Activated CD4-positive, CD25-positive, alpha-beta regulatory T cell treated with anti-CD3 and anti-CD28 coated beads, Interleukin-2, amount 50 U/mL, for 16 hours (primary cell): ENCODE measurements around the gene GJA4.
A peak's percentile ranks its signal among the peaks of the same experiment; 100 is the strongest.
"Not testable (repeated sequence)": the region's sequence is repeated elsewhere in the genome, so short reads cannot be mapped to it uniquely, and the experiment has no call there.

ENCODE experiments used
- DNase-seq: peaks from one replicate; pipeline ENCODE4 v3.0.0-alpha.2; 2020; ENCODE audit warnings: low read depth, low spot score

The GJA4 gene

DNA sequence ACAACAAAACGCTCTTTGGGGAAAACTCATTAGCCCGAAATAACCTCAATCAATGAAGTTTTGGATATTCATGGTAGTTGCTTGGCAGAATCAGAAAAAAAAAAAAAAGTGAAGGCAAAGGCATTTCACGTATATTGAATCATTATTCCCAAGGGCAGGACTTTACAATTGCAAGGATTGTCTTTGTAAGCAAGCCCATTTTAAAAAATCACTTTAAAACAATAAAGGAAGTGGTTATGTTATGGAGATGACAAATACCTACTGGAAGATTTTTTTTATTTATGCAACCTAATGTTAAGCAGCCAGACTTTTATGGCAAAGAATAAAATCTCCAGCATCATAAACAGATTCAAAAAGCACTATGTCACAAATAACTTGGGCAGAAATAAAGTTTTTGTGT is 23.9 kb upstream of the GJA4 start:
- no peak for DNase-seq

DNA sequence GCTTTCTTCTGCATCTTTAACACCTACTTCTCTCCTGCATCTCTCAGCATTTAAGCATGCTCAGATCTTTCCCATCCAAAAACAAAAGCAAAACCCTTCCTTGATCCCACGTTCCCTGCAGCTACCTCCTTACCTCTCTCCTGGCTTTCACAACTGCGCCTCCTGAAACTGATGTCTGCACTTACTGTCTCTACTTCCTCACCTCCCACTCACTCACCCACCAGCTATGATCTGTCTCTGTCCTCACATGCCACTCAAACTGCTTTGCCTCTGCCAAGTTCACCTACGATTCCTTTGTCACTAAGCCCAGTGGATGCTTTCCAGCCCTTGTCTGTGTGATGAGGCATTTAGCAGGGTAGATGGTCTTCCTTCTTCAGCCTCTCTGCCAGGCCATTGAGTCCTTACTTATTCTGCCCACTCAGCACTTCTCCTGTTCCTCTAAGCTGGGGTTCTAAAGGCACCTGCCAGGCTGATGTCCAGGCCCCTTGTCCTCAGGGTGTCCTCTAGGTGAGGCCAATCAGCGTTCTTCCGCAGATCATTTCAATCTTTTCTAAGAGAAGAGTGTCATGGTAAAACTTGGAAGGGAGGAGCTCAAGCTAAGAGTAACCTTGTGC is 21.8 kb upstream of the GJA4 start:
- no peak for DNase-seq

DNA sequence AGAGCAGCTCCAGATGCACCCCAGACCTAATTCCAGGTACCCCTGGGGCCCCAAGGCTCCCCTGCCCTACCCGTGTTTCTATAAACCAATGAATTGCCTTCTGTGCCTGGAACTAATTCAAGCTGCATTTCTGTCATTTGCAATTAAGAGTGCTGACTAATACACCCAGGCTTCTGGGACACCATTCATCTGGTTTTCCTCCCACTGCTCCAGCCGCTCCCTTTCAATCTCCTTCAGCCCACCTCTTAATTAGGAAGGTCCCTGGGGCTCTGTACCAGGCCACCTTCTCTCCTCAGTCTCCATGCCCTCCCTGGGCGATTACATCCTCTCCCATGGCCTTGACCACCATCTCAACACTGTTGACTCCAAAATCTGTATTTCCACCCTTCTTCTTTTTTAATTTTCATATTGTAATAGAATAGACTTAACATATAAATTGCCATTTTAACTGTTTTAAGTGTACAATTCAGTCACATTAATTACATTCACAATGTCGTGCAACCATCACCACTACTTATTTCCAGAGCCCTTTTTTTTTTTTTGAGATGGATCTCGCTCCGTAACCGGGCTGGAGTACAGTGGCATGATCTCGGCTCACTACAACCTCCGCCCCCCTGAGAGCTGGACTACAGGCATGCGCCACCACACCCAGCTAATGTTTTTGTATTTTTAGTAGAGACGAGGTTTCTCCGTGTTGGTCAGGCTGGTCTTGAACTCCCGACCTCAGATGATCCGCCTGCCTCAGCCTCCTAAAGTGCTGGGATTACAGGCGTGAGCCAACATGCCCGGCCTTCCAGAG is 21.0 kb upstream of the GJA4 start:
- DNase-seq = no peak

DNA sequence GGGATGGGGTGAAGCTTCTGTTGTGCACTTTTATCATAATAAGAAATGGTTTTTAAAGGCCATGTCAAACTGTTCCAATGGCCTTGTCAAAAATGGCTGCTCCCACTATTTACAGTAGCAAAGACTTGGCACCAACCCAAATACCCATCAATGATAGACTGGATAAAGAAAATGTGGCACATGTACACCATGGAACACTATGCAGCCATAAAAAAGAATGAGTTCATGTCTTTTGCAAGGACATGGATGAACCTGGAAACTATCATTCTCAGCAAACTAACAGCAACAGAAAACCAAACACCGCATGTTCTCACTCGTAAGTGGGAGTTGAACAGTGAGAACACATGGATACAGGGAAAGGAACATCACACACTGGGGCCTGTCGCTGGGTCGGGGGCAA is 19.7 kb upstream of the GJA4 start:
- not testable (repeated sequence) for DNase-seq

DNA sequence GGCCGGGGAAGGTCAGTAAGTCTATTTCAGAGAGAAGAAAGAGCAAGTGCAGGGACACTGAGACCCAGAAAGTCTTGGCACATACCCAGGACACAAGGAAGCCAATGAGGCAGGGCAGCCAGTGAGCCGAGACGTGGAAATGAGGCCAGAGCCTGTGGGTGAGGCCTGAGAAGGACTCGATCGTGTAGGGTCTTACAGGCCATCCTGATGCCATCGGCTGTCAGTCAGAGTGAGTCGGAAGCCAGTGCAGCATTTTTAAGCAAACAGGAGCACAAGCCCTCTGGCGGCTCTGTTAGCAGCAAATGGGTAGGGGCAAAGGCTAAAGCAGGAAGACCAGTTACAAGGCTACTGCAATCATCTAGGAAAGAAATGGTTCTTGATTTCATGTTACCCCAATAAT is 17.8 kb upstream of the GJA4 start:
- DNase-seq = no peak

DNA sequence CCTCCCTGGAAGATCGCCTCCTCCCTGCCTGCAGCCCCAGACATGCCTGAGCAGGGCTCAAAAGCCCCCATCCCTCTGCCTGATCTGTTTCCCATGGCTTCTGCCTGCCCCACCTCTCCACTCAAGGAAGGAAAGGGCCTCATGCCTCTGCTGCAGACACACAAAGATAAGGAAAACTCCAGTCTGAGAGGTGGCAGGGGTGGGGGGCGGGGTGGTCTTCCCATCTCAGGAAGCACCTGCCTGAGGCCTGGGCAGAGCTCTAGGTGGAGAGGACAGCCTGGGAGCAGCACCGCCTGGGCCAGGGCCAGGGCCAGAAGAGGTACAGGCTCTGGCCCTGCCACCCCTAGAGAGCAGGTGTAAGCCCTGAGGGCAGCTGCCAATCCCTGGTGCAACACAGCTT is 15.9 kb upstream of the GJA4 start:
- no peak for DNase-seq

DNA sequence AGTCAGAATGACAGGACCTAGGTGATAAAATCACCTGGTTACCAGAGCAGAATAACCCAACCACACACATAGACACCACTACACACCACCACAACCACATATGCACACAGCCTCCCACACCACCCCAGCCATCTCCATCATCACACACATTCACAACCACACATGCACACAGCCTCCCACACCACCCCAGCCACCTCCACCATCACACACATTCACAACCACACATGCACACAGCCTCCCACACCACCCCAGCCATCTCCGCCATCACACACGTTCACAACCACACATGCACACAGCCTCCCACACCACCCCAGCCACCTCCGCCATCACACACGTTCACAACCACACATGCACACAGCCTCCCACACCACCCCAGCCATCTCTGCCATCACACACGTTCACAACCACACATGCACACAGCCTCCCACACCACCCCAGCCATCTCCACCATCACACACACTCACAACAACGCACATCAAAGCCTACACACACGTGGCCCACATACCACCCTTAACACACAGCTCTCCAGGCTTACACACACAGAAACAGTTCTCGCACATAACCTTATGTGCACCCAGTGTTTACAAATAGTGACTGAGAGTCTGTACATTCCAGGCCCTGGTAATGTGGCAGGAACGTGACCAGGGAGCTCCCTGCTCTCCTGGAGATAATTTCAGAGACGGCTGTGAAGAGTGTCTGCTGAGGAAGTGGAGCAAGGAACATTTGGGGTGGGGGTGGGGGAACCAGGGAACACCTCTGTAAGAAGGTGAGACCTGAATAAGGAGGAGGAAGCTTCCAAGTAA is 15.1 kb upstream of the GJA4 start:
- DNase-seq = no peak

DNA sequence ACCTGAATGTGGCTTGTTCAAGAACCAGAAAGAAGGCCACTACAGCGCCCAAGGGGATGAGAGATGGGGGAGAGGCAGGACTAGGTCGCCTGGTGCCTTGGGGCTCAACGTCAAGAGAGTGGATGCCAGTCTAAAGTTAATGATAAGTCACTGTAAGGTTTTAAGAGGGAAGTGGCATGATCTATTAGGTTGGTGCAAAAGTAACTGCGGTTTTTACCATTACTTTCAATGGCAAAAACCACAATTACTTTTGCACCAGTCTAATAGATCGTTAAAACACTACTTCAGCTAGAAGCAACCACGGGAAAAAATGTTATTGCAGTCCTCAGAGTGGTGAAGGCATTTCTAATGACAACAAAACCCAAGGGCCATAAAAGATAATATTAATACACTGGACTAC is 14.4 kb upstream of the GJA4 start:
- no peak for DNase-seq

DNA sequence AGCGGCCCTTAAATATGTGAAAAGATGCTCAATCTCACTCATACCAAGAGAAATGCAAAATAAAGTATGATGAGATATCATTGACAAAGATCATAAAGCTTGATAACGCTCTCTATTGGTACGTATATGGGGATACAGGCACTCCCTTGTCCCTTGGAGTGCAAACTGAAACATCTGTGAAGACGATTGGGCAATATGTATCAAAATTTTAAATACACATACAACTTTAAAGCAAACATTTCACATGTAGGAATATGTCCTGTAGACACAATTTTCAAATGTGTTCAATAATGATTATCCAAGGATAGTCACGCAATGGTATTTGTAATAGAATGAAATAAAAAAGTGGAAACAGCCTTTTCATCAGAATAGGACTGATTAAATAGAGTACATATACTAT is 13.8 kb upstream of the GJA4 start:
- no peak for DNase-seq

DNA sequence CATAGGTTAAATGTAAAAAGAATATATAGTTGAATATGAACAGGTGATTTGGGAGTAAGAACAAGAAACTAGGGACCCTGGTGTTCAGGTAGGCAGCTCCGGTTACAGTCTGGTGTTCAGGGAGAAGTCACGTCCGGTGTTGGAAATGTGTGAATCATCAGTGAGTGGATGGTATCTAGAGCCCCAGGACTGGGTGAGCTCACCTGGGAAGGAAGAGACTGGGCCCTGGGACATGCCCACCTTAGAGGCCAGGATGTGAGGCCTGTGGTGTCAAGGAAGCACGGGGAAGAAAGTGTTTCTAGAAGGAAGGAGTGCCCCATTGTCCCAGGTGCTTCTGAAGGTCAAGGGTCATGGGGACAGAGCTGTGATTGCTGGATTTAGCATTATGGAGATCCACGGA is 13.3 kb upstream of the GJA4 start:
- DNase-seq = no peak

DNA sequence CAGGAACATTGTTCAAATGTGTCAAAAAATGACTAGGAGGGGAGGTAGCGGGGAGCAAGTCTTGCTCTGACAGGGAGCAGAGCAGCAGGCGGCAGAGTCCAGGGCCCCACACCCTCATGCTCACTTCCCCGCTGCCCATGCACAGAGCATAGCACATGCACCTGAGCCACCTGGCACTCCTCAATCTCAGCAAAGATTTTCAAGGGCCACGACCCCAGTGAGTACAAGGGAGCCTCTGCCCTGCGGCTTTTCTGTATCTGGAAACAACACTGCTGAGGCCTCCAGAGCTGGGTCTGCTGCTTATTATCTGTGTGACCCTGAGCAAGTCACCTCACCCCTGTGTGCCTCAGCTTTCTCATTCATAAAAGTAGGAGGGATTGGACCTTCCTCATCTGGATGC is 12.8 kb upstream of the GJA4 start:
- no peak for DNase-seq

DNA sequence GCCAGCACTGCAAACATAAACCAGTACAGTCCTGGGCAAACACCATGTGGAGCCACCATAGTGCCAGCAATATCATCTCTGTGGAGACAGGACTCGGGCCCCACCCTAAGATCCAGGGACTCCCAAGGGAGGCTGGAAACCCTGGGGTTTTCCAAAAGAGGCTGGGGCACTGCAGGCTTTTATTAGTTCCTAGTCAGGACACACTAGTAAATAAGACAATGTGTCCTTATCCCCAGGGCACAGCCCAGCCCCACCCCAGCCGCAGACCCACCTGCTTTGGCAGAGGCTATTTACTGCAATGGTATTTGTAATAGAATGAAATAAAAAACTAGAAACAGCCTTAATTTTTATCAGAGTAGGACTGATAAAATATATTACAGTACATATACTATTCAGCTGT is 12.3 kb upstream of the GJA4 start:
- no peak for DNase-seq

DNA sequence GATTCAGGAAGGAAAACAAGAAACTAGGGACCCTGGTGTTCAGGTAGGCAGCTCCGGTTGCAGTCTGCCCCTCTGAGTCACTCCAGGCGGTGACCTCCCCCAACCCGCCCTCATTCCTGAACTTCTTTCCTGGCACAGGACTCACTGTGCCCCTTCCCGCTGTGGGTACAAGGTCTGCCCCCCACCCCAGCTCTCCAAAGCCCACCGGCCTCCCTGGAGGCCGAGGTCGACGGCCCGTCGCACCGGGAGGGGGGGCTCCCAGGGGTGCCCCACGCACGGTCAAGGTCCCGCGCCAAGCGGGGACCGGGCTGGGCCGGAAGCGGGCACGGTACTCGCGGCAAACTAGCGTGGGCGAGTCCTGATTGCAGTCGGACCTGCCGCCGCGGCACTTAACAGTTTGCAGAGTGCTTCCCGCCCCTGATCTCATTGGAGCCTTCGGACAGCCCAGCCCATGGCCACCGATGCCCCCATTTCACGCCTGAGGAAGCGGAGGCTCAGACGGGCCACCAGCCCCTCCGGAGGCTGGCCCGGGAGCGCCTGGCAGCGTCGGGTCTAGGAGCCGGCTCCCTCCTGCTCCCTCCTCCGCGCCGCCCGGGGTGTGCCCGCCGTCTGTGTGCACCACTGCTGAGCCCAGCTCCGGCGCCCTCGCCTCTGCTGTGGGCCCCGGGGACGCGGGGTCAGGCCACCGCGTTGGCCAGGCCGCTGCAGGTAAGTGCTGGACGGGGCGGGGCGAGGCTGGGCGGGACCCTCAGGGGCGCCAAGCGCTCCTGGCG is 11.5 kb upstream of the GJA4 start, which contains the start of gene GJB3:
Gene GJB3 (plus strand): TSS at position 144 of the 773 bp plus-strand sequence. CDS start 3,549 bp downstream, outside the sequence.
- no peak for DNase-seq

DNA sequence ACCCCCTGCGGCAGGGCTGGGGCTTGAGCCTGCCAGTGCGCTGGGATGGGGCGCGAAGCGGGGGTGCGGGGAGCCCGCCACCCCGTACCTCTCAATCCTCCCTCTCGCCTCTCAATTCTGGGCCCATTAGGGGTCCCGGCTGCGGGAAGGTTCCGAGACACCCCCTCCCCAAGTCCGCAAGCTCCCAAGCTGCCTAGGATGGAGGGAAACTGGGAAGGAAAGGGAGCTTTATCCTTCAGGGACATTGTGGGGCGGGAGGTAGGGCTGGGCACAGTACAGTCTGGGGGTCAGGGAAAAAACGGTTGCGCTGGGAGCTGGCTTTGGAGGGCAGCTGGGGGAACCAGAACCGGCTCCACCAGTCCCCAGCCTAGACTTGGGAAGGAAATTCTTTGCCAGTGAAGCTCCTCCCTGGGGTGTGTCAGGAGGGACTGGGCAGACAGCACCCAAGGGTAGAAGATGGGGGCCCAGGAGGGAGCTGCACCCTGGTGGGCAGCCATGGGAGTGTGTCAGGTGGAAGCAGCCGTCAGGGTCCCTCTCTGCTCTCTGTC is 10.9 kb upstream of the GJA4 start:
- DNase-seq = no peak

DNA sequence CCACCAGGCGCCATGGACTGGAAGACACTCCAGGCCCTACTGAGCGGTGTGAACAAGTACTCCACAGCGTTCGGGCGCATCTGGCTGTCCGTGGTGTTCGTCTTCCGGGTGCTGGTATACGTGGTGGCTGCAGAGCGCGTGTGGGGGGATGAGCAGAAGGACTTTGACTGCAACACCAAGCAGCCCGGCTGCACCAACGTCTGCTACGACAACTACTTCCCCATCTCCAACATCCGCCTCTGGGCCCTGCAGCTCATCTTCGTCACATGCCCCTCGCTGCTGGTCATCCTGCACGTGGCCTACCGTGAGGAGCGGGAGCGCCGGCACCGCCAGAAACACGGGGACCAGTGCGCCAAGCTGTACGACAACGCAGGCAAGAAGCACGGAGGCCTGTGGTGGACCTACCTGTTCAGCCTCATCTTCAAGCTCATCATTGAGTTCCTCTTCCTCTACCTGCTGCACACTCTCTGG is 8.0 kb upstream of the GJA4 start:
- no peak for DNase-seq

DNA sequence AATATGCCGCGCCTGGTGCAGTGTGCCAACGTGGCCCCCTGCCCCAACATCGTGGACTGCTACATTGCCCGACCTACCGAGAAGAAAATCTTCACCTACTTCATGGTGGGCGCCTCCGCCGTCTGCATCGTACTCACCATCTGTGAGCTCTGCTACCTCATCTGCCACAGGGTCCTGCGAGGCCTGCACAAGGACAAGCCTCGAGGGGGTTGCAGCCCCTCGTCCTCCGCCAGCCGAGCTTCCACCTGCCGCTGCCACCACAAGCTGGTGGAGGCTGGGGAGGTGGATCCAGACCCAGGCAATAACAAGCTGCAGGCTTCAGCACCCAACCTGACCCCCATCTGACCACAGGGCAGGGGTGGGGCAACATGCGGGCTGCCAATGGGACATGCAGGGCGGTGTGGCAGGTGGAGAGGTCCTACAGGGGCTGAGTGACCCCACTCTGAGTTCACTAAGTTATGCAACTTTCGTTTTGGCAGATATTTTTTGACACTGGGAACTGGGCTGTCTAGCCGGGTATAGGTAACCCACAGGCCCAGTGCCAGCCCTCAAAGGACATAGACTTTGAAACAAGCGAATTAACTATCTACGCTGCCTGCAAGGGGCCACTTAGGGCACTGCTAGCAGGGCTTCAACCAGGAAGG is 7.4 kb upstream of the GJA4 start:
- no peak for DNase-seq

DNA sequence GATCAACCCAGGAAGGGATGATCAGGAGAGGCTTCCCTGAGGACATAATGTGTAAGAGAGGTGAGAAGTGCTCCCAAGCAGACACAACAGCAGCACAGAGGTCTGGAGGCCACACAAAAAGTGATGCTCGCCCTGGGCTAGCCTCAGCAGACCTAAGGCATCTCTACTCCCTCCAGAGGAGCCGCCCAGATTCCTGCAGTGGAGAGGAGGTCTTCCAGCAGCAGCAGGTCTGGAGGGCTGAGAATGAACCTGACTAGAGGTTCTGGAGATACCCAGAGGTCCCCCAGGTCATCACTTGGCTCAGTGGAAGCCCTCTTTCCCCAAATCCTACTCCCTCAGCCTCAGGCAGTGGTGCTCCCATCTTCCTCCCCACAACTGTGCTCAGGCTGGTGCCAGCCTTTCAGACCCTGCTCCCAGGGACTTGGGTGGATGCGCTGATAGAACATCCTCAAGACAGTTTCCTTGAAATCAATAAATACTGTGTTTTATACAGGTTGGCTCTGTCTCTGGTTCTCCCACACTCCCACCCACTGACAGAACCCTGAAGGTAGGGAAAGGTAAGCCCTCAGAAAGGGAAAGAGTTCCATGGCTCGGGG is 6.8 kb upstream of the GJA4 start:
- no peak for DNase-seq

DNA sequence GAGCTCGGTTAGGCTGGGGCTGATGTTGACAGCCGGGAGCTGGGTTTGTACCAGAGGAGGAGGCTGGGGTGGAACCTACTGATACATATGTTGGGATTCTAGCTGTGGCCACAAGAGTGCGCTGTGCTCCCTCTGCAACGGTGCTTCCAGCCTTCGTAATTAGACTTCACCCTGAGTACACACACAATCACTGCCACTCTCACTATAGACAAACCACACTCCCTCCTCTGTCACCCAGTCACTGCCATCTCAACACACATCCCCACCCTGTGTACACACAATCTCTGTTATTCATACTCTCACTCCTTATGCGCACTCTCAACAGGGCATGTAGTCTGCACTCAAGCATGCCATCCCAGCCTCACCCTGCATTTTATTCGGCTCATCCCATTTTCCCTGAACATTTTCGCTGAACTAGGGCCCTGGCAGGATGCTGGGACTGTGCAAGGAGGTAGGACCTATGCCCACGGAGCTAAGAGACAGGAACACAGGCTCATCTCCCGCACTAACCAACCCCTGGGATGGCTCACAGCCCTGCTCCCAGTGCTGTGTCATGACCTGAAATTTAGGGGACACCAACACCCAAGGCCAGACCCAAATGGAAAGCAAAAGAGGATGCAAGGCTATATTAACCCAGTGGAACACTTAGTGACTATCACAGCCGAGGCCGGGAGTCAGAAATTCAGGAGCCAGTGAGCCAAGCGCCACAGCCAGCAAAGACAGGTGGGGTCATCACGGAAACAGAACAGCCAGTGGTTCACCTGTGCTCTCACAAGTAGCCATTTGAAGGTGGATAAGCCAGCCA is 6.1 kb upstream of the GJA4 start:
- peak; percentile 13 for DNase-seq
